HepG2 (cell line): ENCODE results near the gene IL16. TPM values are rescaled to one million over a fixed set of nuclear protein-coding genes. Genes with fewer than 3 reads are reported as not detected.

ENCODE experiments used
- ATAC-seq: fragments of 200-7000 bp; cut with Tn5 transposase; 3 replicates; pipeline ENCODE4 v1.9.1; 2020; ENCODE audit warnings: mild to moderate bottlenecking, moderate library complexity
- BruUV-seq: library from RNA; stranded (reverse); fragments of 400-500 nt; replicated peaks from 2 replicates; lab custom pipeline; 2021; lab: Mats Ljungman, UMichigan
- CTCF ChIA-PET: fragments of 300-600 bp; formaldehyde crosslinking; extraction: SDS; loops from one replicate; lab custom pipeline; 2021; ENCODE audit warnings: low total read pairs, inconsistent platforms, low intra/inter-chr PET ratio; lab: Yijun Ruan, JAX
- POLR2A ChIA-PET: fragments of 350-600 bp; sonication (Branson Sonifier 250); formaldehyde crosslinking; loops from one replicate; lab custom pipeline; 2020; ENCODE audit warnings: antibody characterized with exemption, inconsistent platforms; lab: Yijun Ruan, JAX
- DNase-seq: peaks from one replicate; pipeline ENCODE4 v3.0.0-alpha.2; 2015; ENCODE audit warnings: low spot score
- FAIRE-seq: peaks from 3 replicates; lab custom pipeline; 2011; peaks lifted over from hg19 to GRCh38; lab: Jason Lieb, UNC
- H2AFZ ChIP-seq: one replicate; pipeline ENCODE4 v1.6.1; 2011; ENCODE audit warnings: low read length, inconsistent platforms
- H3K27ac ChIP-seq: fragments of 300-600 bp; 3 replicates; pipeline ENCODE4 v1.8.0; 2011; ENCODE audit warnings: mixed run types, mild to moderate bottlenecking, mixed read lengths, low read length, inconsistent platforms; ENCODE audit not compliant: insufficient read depth; ENCODE audit errors: extremely low read length
- H3K27me3 ChIP-seq, 2 experiments: fragments of 200-600 bp in 1 of 2; 2 replicates in 1 of 2; 3 replicates in 1 of 2; pipeline versions ENCODE4 v1.6.0 to v1.8.0; 2011; ENCODE audit warnings: low read length in 2 of 2, mild to moderate bottlenecking in 2 of 2, moderate library complexity in 2 of 2, inconsistent platforms in 1 of 2; ENCODE audit not compliant: insufficient read depth in 2 of 2, control insufficient read depth in 1 of 2
- H3K36me3 ChIP-seq, 2 experiments: fragments of 200-600 bp in 1 of 2; replicated peaks in 1 of 2; 2 replicates in 1 of 2; 3 replicates in 1 of 2; pipeline versions ENCODE4 v1.5.1 to v1.8.0; 2011; ENCODE audit warnings: low read length in 2 of 2, inconsistent platforms in 1 of 2; ENCODE audit not compliant: insufficient read depth in 2 of 2, control insufficient read depth in 1 of 2
- H3K4me1 ChIP-seq: 2 replicates; pipeline ENCODE4 v1.5.1; 2012; ENCODE audit warnings: low read length, inconsistent platforms; ENCODE audit not compliant: insufficient read depth
- H3K4me2 ChIP-seq: 2 replicates; pipeline ENCODE4 v1.6.0; 2011; ENCODE audit warnings: low read depth, low read length, inconsistent platforms
- H3K4me3 ChIP-seq, 3 experiments: fragments of 200-600 bp in 1 of 3; sonication (generic), shearing (Covaris generic) in 1 of 3; replicated peaks in 1 of 3; 2 replicates each; pipeline ENCODE4 v1.5.1; 2011 to 2016; ENCODE audit warnings: low read length in 3 of 3, inconsistent platforms in 2 of 3, low read depth in 2 of 3, mild to moderate bottlenecking in 2 of 3, control low read depth in 1 of 3, mixed read lengths in 1 of 3; ENCODE audit not compliant: insufficient read depth in 1 of 3
- H3K79me2 ChIP-seq: one replicate; pipeline ENCODE4 v1.6.1; 2011; ENCODE audit warnings: low read length, inconsistent platforms; ENCODE audit not compliant: insufficient read depth
- H3K9ac ChIP-seq: 2 replicates; pipeline ENCODE4 v1.6.0; 2011; ENCODE audit warnings: mild to moderate bottlenecking, low read depth, low read length, inconsistent platforms; ENCODE audit not compliant: insufficient read depth
- H3K9me3 ChIP-seq: 2 replicates; pipeline ENCODE4 v1.5.1; 2012; ENCODE audit warnings: mild to moderate bottlenecking, low read length
- H4K20me1 ChIP-seq: 2 replicates; pipeline ENCODE4 v1.6.0; 2011; ENCODE audit warnings: inconsistent platforms, mild to moderate bottlenecking, low read length, moderate library complexity; ENCODE audit not compliant: insufficient read depth
- ARID3A ChIP-seq: IDR thresholded peaks from 2 replicates; pipeline ENCODE4 v1.6.1; 2012; ENCODE audit warnings: low read depth, low read length, improper control_type of control experiment
- BRCA1 ChIP-seq: sonication (generic); formaldehyde crosslinking; IDR thresholded peaks from 2 replicates; pipeline ENCODE4 v1.4.0; 2020; ENCODE audit warnings: missing genetic modification reagents
- GMEB1 ChIP-seq: sonication (generic); formaldehyde crosslinking; IDR thresholded peaks from 2 replicates; pipeline ENCODE4 v1.5.1; 2020; ENCODE audit warnings: missing genetic modification reagents, mild to moderate bottlenecking, borderline replicate concordance
- HDAC1 ChIP-seq: sonication (generic); formaldehyde crosslinking; IDR thresholded peaks from 2 replicates; pipeline ENCODE4 v1.5.1; 2020; ENCODE audit warnings: mild to moderate bottlenecking, missing genetic modification reagents
- HDAC6 ChIP-seq: fragments of 200-600 bp; sonication (generic); IDR thresholded peaks from 2 replicates; pipeline ENCODE4 v1.7.0; 2017; ENCODE audit warnings: mild to moderate bottlenecking, antibody characterized with exemption, low read length, low read depth
- HOXD1 ChIP-seq: sonication (generic); formaldehyde crosslinking; IDR thresholded peaks from 2 replicates; pipeline ENCODE4 v1.5.0; 2020; ENCODE audit warnings: missing genetic modification reagents
- RFX3 ChIP-seq: IDR thresholded peaks from 2 replicates; pipeline ENCODE4 v1.6.1; 2016; ENCODE audit warnings: missing biosample characterization, missing genetic modification reagents
- RXRB ChIP-seq: IDR thresholded peaks from 2 replicates; pipeline ENCODE4 v1.6.1; 2016; ENCODE audit warnings: borderline replicate concordance, missing genetic modification reagents, missing compliant biosample characterization
- TMF1 ChIP-seq: sonication (generic); formaldehyde crosslinking; IDR thresholded peaks from 2 replicates; pipeline ENCODE4 v1.8.1; 2022; ENCODE audit warnings: low read depth, missing genetic modification reagents
- ZFP37 ChIP-seq: sonication (generic); formaldehyde crosslinking; IDR thresholded peaks from 2 replicates; pipeline ENCODE4 v1.4.0; 2020; ENCODE audit warnings: missing genetic modification reagents, borderline replicate concordance
- ZNF232 ChIP-seq: sonication (generic); formaldehyde crosslinking; IDR thresholded peaks from 2 replicates; pipeline ENCODE4 v1.4.0; 2020; ENCODE audit warnings: missing genetic modification reagents, borderline replicate concordance
- ZNF317 ChIP-seq: sonication (generic); formaldehyde crosslinking; IDR thresholded peaks from 2 replicates; pipeline ENCODE4 v1.5.0; 2020; ENCODE audit warnings: mild to moderate bottlenecking, missing genetic modification reagents
- ZNF343 ChIP-seq: sonication (generic); formaldehyde crosslinking; IDR thresholded peaks from 2 replicates; pipeline ENCODE4 v1.4.0; 2020; ENCODE audit warnings: mild to moderate bottlenecking, missing genetic modification reagents
- WGBS: methylation state at CpG from one replicate; pipeline ENCODE4 v1.1.6; 2017; ENCODE audit warnings: low lambda C conversion rate; 5-methylcytosine and 5-hydroxymethylcytosine counted together
- in situ Hi-C: cut with HindIII; loops from 2 replicates; pipeline ENCODE4 v1.10.0; 2017; ENCODE audit warnings: low pct_unique_long_range_greater_than_20kb; ENCODE audit not compliant: extremely low pct_ligation_motif_present
- intact Hi-C: fragments of 100-400 bp; cut with micrococcal nuclease; formaldehyde crosslinking; loops from one replicate; pipeline ENCODE4 v1.10.0; 2022; ENCODE audit not compliant: unreplicated experiment
- polyA plus RNA-seq, 8 experiments: library from polyadenylated mRNA; depleted of rRNA in 3 of 8; stranded (reverse) in 7 of 8; unstranded in 1 of 8; fragments of >200 nt; fragmentation: Illumina TruSeq in 4 of 8; extraction: Trizol in 4 of 8; gene quantifications; 2 replicates each; pipeline versions ENCODE4 v1.2.1 to v1.2.3, GENCODE V29; 2011 to 2016; ENCODE audit warnings: low read depth in 4 of 8, missing spikeins in 1 of 8, mixed read lengths in 1 of 8; ENCODE audit not compliant: insufficient read depth in 1 of 8
- total RNA-seq, 5 experiments: library from RNA; depleted of rRNA; stranded (reverse); fragments of >200 nt; fragmentation: Illumina TruSeq; extraction: Trizol; gene quantifications; 2 replicates each; pipeline ENCODE4 v1.2.3, GENCODE V29; 2016; ENCODE audit warnings: low read depth in 1 of 5
- TF ChIP-seq, protein P1 (sequence below): sonication (generic); formaldehyde crosslinking; IDR thresholded peaks from 2 replicates; pipeline ENCODE4 v1.9.0; 2021; ENCODE audit warnings: missing genetic modification reagents, borderline replicate concordance

IL16 gene
- total and polyA plus RNA-seq, 2 of the 13 experiments (the other 11 are each of a cell fraction or from before 2014, with no cell fraction given) = 0.03 TPM; not detected in 1

DNA sequence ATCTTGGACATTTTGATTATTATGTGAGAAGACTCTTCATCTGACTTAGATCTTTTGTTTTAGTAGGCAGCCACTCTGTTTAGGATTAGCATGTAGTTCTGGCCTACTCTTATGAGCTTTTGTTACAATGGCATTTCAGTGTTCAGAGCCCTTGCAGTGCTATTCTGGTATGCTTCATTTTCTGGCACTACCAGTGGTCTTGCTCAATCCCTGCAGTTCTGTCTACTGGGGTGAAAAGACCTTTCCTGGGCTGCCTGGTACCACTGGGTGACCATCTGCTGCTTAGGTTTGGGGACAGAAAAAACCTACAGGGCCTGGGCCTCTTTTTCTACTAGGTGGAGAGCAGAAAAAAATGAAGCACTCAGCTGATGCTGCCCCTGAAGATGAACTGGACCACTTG lies 42.5 kb downstream of the IL16 start (continued):
- TF ChIP-seq HOXD1 (CRISPR knock-in tag) (no peak), TMF1 (no peak), RXRB (CRISPR knock-in tag) (no peak), BRCA1 (CRISPR knock-in tag) (no peak), GMEB1 (no peak), ZNF232 (CRISPR knock-in tag) (no peak)
- TF ChIP-seq, protein P1, sequence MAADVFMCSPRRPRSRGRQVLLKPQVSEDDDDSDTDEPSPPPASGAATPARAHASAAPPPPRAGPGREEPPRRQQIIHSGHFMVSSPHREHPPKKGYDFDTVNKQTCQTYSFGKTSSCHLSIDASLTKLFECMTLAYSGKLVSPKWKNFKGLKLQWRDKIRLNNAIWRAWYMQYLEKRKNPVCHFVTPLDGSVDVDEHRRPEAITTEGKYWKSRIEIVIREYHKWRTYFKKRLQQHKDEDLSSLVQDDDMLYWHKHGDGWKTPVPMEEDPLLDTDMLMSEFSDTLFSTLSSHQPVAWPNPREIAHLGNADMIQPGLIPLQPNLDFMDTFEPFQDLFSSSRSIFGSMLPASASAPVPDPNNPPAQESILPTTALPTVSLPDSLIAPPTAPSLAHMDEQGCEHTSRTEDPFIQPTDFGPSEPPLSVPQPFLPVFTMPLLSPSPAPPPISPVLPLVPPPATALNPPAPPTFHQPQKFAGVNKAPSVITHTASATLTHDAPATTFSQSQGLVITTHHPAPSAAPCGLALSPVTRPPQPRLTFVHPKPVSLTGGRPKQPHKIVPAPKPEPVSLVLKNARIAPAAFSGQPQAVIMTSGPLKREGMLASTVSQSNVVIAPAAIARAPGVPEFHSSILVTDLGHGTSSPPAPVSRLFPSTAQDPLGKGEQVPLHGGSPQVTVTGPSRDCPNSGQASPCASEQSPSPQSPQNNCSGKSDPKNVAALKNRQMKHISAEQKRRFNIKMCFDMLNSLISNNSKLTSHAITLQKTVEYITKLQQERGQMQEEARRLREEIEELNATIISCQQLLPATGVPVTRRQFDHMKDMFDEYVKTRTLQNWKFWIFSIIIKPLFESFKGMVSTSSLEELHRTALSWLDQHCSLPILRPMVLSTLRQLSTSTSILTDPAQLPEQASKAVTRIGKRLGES = no peak
- TF ChIP-seq, all 625 proteins: peak for 0

GRCh38 chr15:81242778-81243177 lies 46.1 kb downstream of the IL16 start:
- DNase-seq = no peak
- Histone ChIP-seq H3K4me2 (no peak overlapping the region), H3K9me3 (peaks cover 8% of the 10 kb centered on the region; the same call in 1 of the 2 replicates), H4K20me1 (no peaks in the 10 kb centered on the region), H3K4me1 (no peaks in the 10 kb centered on the region), H3K36me3 (no peaks in the 10 kb centered on the region), H2AFZ (no peak overlapping the region), H3K27ac (no peak overlapping the region), H3K27me3 (no peaks in the 10 kb centered on the region; a peak in 1 of 5 replicates), H3K4me3 (no peak overlapping the region), H3K79me2 (no peaks in the 10 kb centered on the region), H3K9ac (no peak overlapping the region)
- in situ Hi-C loops (no loop called here), intact Hi-C loops (no loop called here)
- FAIRE-seq = no peak
- 0% methylated on average over 1 of the region's 1 CpG for WGBS
- no peak for ATAC-seq
- ChIA-PET POLR2A (no interaction called here), CTCF (no interaction called here)
- BruUV-seq = no TSS peak
- TF ChIP-seq RFX3 (CRISPR knock-in tag) (no peak), ZNF317 (CRISPR knock-in tag) (no peak), HDAC6 (no peak), ZFP37 (CRISPR knock-in tag) (no peak), ZNF343 (CRISPR knock-in tag) (no peak), HDAC1 (no peak), ARID3A (no peak)
